GM19438 (cell line): ENCODE results near the gene PLA2G2E.
A peak's percentile ranks its signal among the peaks of the same experiment; 100 is the strongest.
"Not testable (repeated sequence)": the region's sequence is repeated elsewhere in the genome, so short reads cannot be mapped to it uniquely, and the experiment has no call there.

Experiments
- ATAC-seq: cut with Tn5 transposase; IDR thresholded peaks from one replicate; pipeline ENCODE4 v1.9.1; 2021; ENCODE audit warnings: low read depth; ENCODE audit not compliant: unreplicated experiment

The PLA2G2E gene

GRCh38 chr1:19888112-19888511, 35.3 kb downstream of the PLA2G2E start:
- no peak for ATAC-seq

- no peak for ATAC-seq
These were observed 37.6 kb downstream of the PLA2G2E start for GRCh38 chr1:19885821-19886220.

GRCh38 chr1:19884312-19884711, 39.1 kb downstream of the PLA2G2E start:
- no peak for ATAC-seq

- peak; percentile 82 for ATAC-seq
These were observed 41.0 kb downstream of the PLA2G2E start, which contains the start of gene OTUD3 for GRCh38 chr1:19882111-19883071. Gene OTUD3, plus strand, starts transcription at chr1:19882395. Its CDS starts 119 bp downstream, at chr1:19882514.

- not testable (repeated sequence) for ATAC-seq
These were observed 42.6 kb downstream of the PLA2G2E start for GRCh38 chr1:19880841-19881240.

- no peak for ATAC-seq
These were observed 43.8 kb downstream of the PLA2G2E start for GRCh38 chr1:19879661-19880060.

GRCh38 chr1:19879227-19879626, 44.2 kb downstream of the PLA2G2E start:
- ATAC-seq: no peak

GRCh38 chr1:19878637-19878985, 44.8 kb downstream of the PLA2G2E start:
- ATAC-seq: no peak

GRCh38 chr1:19877821-19878636, 45.4 kb downstream of the PLA2G2E start:
- ATAC-seq: no peak

GRCh38 chr1:19877181-19877750, 46.2 kb downstream of the PLA2G2E start:
- no peak for ATAC-seq

GRCh38 chr1:19872190-19872589, 51.2 kb downstream of the PLA2G2E start:
- no peak for ATAC-seq
